NCI-H1092 (cell line): ENCODE data around the gene UGT1A7.
"Not testable (repeated sequence)": the region's sequence is repeated elsewhere in the genome, so short reads cannot be mapped to it uniquely, and the experiment has no call there.

ENCODE experiments used
- DNase-seq: peaks from one replicate; lab custom pipeline; 2025; lab: John Stamatoyannopoulos, UW

Gene UGT1A7

DNA sequence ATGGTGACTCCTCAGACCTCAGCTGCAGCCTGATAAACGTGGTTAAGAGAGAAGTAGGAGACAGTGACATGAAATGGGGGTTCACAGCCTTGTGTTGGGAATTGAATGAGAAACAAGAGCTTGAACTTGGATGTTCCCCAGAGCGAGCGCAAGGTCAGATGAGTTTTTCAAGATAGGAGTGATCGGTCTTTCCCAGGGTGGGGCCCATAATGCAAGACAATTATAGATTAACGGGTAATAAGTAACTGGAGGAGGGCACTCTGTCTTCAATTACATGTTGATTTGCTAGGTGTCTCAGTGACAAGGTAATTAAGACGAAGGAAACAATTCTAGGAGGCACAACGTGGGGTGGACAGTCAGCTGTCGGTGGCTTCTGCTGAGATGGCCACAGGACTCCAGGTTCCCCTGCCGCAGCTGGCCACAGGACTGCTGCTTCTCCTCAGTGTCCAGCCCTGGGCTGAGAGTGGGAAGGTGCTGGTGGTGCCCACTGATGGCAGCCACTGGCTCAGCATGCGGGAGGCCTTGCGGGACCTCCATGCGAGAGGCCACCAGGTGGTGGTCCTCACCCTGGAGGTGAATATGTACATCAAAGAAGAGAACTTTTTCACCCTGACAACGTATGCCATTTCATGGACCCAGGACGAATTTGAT, 31.0 kb downstream of the UGT1A7 start, which contains the start of gene UGT1A5:
Gene UGT1A5, plus strand, starts transcription at position 297 of the 651 bp plus-strand sequence. Its CDS starts 85 bp downstream, at position 382.
- DNase-seq = no peak

DNA sequence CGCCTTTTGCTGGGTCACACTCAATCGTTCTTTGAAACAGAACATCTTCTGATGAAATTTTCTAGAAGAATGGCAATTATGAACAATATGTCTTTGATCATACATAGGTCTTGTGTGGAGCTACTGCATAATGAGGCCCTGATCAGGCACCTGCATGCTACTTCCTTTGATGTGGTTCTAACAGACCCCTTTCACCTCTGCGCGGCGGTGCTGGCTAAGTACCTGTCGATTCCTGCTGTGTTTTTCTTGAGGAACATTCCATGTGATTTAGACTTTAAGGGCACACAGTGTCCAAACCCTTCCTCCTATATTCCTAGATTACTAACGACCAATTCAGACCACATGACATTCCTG, 31.5 kb downstream of the UGT1A7 start:
- DNase-seq = no peak

DNA sequence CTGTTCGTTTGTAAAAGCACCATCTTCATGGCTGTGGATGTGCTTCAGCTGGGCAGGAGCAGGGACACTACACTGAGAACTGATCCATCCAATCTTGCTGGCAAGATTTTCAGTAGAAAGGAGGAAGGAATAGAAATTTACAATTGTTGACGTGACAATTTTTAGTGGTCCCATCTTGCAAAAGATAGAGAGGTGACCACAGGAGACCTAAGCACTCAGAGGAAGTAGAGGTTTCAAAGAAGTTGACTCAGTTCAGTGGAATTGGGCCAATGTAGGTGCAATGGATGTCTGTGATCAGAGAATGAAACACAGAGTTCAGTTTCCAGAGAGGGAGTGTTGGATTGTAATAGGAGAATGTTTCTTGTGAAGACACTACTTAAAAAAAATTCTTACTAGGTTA, 32.4 kb downstream of the UGT1A7 start:
- no peak for DNase-seq

DNA sequence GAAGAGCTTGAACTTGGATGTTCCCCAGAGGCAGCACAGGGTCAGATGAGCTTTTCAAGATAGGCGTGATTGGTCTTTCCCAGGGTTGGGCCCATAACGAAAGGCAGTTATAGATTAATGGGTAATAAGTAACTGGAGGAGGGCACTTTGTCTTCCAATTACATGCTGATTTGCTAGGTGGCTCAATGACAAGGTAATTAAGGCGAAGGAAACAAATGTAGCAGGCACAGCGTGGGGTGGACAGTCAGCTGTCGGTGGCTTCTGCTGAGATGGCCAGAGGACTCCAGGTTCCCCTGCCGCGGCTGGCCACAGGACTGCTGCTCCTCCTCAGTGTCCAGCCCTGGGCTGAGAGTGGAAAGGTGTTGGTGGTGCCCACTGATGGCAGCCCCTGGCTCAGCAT, 36.9 kb downstream of the UGT1A7 start, which contains the start of gene UGT1A4:
Gene UGT1A4, plus strand, starts transcription at position 185 of the 400 bp plus-strand sequence. Its CDS starts 85 bp downstream, at position 270.
- DNase-seq = no peak

DNA sequence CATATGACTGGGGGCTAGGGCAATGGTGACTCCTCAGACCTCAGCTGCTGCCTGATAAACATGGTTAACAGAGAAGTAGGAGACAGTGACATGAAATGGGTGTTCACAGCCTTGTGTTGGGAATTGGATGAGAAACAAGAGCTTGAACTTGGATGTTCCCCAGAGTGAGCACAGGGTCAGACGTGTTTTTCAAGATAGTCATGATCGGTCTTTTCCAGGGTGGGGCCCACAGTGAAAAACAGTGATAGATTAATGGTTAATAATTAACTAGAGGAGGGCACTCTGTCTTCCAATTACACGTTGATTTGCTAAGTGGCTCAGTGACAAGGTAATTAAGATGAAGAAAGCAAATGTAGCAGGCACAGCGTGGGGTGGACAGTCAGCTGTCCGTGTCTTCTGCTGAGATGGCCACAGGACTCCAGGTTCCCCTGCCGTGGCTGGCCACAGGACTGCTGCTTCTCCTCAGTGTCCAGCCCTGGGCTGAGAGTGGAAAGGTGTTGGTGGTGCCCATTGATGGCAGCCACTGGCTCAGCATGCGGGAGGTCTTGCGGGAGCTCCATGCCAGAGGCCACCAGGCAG, 47.1 kb downstream of the UGT1A7 start, which contains the start of gene UGT1A3:
Gene UGT1A3, plus strand, starts transcription at position 320 of the 579 bp plus-strand sequence. Its CDS starts 85 bp downstream, at position 405.
- no peak for DNase-seq

DNA sequence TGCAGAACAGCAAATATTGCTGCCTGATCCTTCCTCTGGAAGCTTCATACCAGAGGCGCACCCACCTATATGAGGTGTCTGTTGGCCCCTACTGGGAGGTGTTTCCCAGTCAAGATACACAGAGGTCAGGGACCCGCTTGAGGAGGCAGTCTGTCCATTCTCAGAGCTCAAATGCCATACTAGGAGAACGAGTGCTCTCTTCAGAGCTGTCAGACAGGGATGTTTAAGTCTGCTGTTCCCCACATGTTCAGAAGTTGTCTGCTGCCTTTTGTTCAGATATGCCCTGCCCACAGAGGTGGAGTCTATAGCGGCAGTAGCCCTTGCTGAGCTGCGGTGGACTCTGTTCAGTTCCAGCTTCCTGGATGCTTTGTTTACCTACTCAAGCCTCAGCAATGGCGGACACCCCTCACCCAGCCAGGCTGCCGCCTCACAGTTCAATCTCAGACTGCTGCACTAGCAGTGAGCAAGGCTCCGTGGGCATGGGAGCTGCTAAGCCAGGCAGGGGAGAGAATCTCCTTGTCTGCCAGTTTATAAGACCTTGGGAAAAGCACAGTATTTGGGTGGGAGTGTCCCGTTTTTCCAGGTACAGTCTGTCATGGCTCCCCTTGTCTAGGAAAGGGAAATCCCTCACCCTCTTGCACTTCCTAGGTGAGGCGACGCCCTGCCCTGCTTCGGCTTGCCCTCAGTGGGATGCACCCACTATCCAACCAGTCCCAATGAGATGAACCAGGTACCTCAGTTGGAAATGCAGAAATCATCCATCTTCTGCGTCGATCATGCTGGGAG, 55.4 kb downstream of the UGT1A7 start:
- DNase-seq = not testable (repeated sequence)

DNA sequence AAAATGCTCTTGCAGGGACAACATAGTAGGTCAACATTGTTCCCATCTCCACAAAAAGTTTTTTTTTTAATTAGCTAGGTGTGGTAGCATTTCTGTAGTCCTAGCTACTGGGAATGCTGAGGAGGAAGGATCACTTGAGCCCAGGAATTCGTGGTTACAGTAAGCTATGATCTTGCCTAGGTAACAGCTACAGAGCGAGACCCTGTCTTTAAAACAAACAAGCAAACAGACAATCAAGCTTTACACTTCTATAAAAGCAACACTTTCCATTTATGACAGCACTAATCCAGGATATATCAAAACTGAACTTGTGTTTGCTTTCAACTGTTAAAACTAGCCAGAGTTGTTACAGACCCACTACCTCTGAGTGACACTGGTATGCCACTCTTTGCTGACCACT, 59.2 kb downstream of the UGT1A7 start:
- DNase-seq = no peak

DNA sequence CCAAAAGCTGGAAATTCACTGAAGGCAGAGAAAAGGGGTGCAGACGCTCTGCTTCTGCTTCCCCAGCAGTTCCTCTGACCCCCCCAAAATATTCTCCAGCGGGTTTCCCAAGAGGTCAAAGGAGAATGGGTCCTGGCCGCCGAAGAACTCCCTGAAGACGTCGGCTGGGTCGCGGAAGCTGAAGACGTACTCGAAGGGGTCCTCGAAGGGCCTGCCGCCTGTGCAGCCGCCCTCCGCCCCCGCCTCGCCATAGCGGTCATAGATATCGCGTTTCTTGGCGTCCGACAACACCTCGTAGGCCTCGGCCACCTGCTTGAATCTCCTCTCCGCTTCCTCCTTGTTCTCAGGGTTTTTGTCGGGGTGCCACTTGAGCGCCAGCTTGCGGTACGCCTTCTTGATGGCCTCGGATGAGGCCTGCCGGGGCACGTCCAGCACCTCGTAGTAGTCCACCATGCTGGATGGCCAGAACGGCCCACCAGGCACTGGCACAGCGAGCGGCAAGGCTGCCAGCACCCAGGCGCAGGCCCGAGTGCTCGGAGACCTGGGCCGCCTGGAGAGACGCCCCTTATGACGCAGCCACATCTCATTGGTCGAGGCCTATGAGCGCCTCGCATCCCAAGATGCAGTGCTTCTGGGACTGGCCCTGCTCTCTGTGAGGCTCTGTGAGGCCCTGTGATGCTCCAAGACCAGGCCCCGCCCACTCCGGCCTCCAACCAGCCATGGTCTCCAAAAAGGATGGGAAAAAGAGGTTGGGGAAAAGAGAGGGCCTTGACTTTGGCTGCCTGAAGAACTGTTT, 62.0 kb downstream of the UGT1A7 start:
- no peak for DNase-seq

DNA sequence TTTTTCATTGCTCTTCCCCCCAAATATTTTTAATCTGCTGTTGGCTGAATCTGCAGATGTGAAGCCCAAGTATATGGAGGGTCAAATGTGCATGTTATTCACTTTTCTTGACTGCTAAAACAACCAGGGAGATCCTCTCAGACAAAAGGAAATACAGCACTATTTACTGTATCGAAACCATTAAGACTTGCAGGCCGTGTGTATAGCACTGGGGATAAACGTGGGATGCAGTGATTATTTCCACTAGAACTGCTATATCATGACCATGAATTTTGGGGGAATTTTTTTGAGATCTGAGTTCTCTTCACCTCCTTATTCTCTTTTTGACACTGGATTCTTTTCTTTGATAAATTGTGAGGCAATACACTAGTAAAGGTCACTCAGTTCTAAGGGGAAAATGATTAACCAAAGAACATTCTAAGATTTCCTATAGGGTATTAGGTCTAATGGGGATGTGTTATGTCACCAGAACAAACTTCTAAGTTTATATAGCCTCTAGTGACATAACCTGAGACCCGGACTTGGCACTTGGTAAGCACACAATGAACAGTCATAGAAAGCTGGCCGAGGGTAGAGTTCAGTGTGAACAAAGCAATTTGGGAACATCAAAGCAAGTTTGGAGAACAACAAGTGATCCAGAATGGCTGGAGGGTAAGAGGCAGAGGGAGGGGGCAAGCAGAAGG, 63.5 kb downstream of the UGT1A7 start:
- DNase-seq = no peak

DNA sequence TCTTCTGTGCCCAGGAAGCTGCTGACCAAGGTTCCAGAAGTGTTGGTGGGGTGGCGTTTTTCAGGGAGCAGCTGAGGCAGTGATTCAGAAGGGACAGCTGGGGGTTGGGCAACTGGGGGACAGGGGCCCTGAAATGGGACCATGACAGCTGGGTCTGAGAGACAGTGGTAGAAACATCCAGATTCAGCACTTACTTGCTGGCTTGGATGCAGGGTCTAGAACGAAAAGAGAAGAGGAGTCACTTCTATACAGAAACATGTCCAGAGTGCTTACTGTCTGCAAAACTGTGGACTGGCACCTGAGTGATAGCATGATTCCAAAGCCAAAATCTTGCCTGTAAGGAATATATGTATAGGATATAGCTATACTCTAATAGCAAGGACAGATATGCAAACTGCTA, 64.1 kb downstream of the UGT1A7 start:
- DNase-seq = not testable (repeated sequence)

DNA sequence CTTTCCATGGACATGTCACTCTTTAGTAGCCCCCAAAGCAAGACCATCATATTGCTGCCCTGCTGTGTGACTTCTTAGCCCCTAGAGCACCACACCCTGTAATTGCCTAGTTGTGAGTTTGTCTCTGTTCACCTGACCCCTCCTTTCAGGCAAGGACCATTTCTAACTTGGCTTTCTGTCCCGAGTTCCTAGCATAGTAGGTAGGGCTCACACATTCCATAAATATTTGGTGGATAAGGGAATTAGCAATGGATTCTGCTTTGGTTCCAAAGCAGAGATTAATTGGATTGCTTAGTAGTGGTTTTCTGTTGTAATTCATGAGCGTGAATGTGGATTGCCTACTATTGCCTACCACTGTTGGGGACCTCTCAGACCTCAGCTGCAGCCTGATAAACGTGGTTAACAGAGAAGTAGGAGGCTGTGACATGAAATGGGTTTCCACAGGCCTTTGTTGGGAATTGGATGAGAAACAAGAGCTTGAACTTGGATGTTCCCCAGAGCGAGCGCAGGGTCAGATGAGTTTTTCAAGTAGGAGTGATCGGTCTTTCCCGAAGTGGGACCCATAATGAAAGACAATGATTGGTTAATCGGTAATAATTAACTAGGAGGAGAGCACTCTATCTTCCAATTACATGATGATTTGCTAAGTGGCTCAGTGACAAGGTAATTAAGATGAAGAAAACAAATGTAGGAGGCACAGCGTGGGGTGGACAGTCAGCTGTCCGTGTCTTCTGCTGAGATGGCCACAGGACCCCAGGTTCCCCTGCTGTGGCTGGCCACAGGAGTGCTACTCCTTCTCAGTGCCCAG, 65.0 kb downstream of the UGT1A7 start:
- DNase-seq = no peak

DNA sequence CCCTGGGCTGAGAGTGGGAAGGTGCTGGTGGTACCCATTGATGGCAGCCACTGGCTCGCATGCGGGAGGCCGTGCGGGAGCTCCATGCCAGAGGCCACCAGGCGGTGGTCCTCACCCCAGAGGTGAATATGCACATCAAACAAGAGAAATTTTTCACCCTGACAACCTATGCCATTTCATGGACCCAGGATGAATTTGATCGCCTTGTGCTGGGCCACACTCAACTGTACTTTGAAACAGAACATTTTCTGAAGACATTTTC, 65.5 kb downstream of the UGT1A7 start:
- DNase-seq = no peak

DNA sequence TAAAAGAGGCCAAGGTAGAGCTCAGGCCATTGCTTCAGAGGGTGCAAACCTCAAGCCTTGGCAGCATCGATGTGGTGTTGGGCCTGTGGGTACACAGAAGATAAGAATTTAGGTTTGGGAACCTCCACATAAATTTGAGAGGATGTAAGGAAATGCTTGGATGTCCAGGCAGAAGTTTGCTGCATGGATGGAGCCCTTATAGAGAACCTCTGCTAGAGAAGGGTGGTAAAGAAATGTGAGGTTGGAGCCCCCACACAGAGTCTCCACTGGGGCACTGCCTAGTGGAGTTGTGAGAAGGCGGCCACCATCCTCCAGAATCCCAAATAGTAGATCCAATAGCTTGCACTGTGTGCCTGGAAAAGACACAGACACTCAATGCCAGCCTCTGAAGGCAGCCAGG, 69.0 kb downstream of the UGT1A7 start:
- DNase-seq = not testable (repeated sequence)

DNA sequence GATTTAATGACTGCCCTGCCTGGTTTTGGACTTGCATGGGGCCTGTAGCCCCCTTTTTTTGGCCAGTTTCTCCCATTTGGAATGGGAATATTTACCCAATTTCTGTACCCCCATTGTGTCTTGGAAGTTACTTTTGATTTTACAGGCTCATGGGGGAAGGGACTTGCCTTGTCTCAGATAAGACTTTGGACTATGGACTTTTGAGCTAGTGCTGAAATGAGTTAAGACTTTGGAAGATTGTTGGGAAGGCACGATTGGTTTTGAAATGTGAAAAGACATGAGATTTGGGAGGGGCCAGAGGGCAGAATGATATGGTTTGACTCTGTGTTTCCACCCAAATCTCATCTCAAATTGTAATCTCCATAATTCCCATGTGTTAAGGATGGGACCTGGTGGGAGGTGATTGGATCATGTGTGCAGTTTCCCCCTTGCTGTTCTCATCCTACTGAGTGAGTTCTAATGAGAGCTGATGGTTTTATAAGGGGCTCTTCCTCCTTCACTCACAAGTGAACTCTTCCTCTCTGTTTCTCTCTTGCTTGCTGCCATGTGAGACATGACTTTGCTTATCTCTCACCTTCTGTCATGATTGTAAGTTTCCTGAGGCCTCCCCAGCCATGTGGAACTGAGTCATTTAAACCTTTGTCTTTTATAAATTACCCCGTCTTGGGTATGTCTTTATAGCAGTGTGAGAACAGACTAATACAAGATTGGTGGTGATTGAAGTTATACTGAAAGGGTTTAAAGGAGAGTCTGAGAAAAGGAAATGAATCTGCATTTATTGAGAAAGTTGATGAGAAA, 69.7 kb downstream of the UGT1A7 start:
- DNase-seq = not testable (repeated sequence)

DNA sequence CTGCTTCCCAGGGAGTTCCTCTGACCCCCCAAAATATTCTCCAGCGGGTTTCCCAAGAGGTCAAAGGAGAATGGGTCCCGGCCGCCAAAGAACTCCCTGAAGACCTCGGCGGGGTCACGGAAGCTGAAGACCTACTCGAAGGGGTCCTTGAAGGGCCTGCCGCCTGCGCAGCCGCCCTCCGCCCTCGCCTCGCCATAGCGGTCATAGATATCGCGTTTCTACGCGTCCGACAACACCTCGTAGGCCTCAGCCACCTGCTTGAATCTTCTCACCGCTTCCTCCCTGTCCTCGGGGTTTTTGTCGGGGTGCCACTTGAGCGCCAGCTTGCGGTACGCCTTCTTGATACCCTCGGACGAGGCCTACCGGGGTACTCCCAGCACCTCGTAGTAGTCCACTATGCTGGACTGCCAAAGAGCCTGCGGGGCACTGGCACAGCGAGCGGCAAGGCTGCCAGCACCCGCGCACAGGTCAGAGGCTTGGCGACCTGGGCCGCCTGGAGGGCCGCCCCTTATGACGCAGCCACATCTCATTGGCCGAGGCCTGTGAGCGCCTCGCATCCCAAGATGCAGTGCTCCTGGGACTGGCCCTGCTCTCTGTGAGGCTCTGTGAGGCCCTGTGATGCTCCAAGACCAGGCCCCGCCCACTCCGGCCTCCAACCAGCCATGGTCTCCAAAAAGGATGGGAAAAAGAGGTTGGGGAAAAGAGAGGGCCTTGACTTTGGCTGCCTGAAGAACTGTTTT, 73.3 kb downstream of the UGT1A7 start:
- no peak for DNase-seq

DNA sequence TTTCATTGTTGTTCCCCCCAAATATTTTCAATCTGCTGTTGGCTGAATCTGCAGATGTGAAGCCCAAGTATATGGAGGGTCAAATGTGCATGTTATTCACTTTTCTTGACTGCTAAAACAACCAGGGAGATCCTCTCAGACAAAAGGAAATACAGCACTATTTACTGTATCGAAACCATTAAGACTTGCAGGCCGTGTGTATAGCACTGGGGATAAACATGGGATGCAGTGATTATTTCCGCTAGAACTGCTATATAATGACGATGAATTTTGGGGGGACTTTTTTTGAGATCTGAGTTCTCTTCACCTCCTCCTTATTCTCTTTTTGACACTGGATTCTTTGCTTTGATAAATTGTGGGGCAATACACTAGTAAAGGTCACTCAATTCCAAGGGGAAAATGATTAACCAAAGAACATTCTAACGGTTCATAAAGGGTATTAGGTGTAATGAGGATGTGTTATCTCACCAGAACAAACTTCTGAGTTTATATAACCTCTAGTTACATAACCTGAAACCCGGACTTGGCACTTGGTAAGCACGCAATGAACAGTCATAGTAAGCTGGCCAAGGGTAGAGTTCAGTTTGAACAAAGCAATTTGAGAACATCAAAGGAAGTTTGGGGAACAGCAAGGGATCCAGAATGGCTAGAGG, 74.9 kb downstream of the UGT1A7 start:
- no peak for DNase-seq

DNA sequence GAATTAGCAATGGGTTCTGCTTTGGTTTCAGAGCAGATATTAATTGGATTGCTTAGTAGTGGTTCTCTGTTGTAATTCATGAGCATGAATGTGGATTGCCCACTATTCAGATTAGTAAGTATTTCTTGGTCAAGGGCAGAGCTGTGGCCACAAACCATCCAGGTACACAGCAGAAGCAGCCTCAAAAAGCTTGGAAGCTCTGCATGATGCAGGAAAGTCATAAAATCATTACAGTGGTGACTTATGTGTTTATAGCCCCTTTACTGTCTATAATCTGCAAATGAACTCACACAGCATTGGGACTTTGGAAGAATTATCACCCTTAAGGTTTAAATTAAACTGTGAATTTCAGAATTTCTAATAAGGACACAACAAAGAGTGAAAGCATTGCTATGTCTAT, 76.4 kb downstream of the UGT1A7 start:
- no peak for DNase-seq

DNA sequence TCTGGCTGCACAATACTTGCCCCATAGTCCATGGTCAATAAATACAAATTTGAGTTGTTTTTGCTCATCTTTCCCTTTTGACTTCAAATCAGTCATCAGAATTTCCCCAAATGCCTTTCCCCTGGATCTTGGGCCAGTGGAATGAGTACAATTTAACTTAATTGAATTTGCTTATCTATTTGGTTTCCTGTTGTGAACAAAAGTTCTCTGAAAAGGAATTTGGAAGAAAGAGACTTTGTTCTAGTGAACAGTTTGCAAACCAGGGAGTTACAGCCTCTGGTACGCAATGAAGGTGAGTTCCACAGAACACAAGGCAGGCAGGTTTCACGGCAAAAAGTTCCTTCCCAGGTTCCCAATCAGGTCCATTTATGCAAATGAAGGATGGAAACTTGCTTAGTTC, 77.1 kb downstream of the UGT1A7 start:
- DNase-seq = no peak

DNA sequence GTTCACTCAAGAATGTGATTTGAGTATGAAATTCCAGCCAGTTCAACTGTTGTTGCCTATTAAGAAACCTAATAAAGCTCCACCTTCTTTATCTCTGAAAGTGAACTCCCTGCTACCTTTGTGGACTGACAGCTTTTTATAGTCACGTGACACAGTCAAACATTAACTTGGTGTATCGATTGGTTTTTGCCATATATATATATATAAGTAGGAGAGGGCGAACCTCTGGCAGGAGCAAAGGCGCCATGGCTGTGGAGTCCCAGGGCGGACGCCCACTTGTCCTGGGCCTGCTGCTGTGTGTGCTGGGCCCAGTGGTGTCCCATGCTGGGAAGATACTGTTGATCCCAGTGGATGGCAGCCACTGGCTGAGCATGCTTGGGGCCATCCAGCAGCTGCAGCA, 78.3 kb downstream of the UGT1A7 start, which contains the start of gene UGT1A1:
Gene UGT1A1, plus strand, starts transcription at position 228 of the 400 bp plus-strand sequence. Its CDS starts 18 bp downstream, at position 246.
- DNase-seq = no peak
